Parathyroid adenoma (tissue), 2 donors: ENCODE data around the gene PMFBP1.

Experiments
- H2AFZ ChIP-seq: fragments of 300-600 bp; sonication (generic); one replicate; pipeline ENCODE4 v1.7.0; 2017; ENCODE audit warnings: antibody characterized with exemption, mild to moderate bottlenecking
- H3K27ac ChIP-seq: fragments of 300-600 bp; sonication (generic); one replicate; pipeline ENCODE4 v1.7.0; 2017
- H3K27me3 ChIP-seq: fragments of 300-600 bp; sonication (generic); one replicate; pipeline ENCODE4 v1.7.0; 2017; ENCODE audit warnings: low read length; ENCODE audit not compliant: control insufficient read depth, insufficient read depth
- H3K36me3 ChIP-seq: fragments of 300-600 bp; sonication (generic); one replicate; pipeline ENCODE4 v1.7.0; 2017; ENCODE audit warnings: low read length; ENCODE audit not compliant: control insufficient read depth, insufficient read depth
- H3K4me1 ChIP-seq: fragments of 300-600 bp; sonication (generic); one replicate; pipeline ENCODE4 v1.7.0; 2017; ENCODE audit warnings: control low read depth
- H3K4me2 ChIP-seq: fragments of 300-600 bp; sonication (generic); one replicate; pipeline ENCODE4 v1.7.0; 2017; ENCODE audit warnings: low read length
- H3K4me3 ChIP-seq: fragments of 300-600 bp; sonication (generic); one replicate; pipeline ENCODE4 v1.7.0; 2017; ENCODE audit warnings: low read depth, low read length
- H3K79me2 ChIP-seq: fragments of 300-600 bp; sonication (generic); one replicate; pipeline ENCODE4 v1.7.0; 2017; ENCODE audit warnings: control low read depth
- H3K9ac ChIP-seq: fragments of 300-600 bp; sonication (generic); one replicate; pipeline ENCODE4 v1.7.0; 2017; ENCODE audit warnings: mild to moderate bottlenecking
- H3K9me3 ChIP-seq: fragments of 300-600 bp; sonication (generic); one replicate; pipeline ENCODE4 v1.7.0; 2017; ENCODE audit warnings: low read length; ENCODE audit not compliant: control insufficient read depth
- TF ChIP-seq, protein P1 (sequence below): fragments of 300-600 bp; sonication (generic); IDR thresholded peaks from one replicate; pipeline ENCODE4 v1.7.0; 2017; ENCODE audit warnings: antibody characterized with exemption, mild to moderate bottlenecking
- donor health status: primary hyperparathyroidism.

Gene PMFBP1

GRCh38 chr16:72111657-72112451 is 60.1 kb downstream of the PMFBP1 start:
- no peak overlapping the region for H3K4me2 ChIP-seq
- H3K9me3 ChIP-seq: no peaks in the 10 kb centered on the region
- no peak overlapping the region for H3K9ac ChIP-seq
- no peaks in the 10 kb centered on the region for H3K4me1 ChIP-seq
- TF ChIP-seq, protein P1, sequence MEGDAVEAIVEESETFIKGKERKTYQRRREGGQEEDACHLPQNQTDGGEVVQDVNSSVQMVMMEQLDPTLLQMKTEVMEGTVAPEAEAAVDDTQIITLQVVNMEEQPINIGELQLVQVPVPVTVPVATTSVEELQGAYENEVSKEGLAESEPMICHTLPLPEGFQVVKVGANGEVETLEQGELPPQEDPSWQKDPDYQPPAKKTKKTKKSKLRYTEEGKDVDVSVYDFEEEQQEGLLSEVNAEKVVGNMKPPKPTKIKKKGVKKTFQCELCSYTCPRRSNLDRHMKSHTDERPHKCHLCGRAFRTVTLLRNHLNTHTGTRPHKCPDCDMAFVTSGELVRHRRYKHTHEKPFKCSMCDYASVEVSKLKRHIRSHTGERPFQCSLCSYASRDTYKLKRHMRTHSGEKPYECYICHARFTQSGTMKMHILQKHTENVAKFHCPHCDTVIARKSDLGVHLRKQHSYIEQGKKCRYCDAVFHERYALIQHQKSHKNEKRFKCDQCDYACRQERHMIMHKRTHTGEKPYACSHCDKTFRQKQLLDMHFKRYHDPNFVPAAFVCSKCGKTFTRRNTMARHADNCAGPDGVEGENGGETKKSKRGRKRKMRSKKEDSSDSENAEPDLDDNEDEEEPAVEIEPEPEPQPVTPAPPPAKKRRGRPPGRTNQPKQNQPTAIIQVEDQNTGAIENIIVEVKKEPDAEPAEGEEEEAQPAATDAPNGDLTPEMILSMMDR: no peak
- no peak overlapping the region for H3K27ac ChIP-seq
- H2AFZ ChIP-seq: no peak overlapping the region
- H3K79me2 ChIP-seq: no peaks in the 10 kb centered on the region
- no peaks in the 10 kb centered on the region for H3K27me3 ChIP-seq
- no peak overlapping the region for H3K4me3 ChIP-seq
- no peaks in the 10 kb centered on the region for H3K36me3 ChIP-seq

DNA sequence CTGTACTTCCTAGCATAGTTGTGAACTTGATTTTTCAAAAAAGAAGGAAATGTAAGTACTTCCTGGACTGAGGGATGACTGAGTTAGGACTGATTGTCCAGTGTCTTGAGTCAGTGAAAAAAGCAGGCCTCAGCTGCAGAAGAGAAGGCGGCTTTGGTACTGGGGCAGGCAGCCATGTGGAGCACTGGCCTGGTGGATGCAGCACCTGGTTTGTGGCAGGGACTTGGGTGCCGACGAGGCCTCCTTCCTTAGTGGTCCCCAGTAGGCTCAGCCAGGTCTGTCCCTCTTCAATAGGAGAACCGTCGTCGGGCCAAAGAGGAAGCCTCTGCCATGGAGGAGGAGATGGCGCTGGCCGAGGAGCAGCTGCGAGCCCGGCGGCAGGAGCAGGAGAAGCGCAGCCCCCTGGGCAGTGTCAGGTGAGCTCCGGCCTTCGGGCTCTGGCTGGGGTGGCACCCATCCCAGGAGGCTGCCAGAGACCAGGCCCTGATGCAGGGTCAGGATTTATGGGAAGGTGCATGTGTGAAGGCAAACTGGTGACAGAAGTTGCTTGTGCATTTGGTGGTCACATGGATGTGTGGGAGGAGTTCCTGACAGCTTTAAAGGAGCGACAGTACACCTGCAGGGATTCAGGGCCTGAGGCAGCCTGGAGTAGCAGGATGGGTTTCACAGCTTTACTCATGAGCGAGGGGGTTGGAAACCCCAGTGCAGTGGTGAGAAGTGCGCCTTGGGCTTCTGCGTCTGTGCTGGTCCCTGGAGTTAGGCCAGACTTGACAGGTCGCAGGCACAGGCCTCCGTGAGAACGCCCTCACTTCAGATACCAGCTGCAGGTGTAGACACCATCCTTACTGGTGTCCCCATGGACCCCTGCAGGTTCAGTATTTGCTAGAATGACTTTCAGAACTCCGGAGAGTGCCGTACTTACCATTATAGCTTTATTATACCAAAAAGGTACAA is 61.0 kb downstream of the PMFBP1 start:
- H3K9ac ChIP-seq: no peak overlapping the region
- H3K9me3 ChIP-seq: no peaks in the 10 kb centered on the region
- TF ChIP-seq, protein P1: no peak
- H3K27ac ChIP-seq: no peak overlapping the region
- H3K4me1 ChIP-seq: no peaks in the 10 kb centered on the region
- no peak overlapping the region for H2AFZ ChIP-seq
- no peak overlapping the region for H3K4me3 ChIP-seq
- no peaks in the 10 kb centered on the region for H3K36me3 ChIP-seq
- no peak overlapping the region for H3K4me2 ChIP-seq
- no peaks in the 10 kb centered on the region for H3K79me2 ChIP-seq
- no peaks in the 10 kb centered on the region for H3K27me3 ChIP-seq

DNA sequence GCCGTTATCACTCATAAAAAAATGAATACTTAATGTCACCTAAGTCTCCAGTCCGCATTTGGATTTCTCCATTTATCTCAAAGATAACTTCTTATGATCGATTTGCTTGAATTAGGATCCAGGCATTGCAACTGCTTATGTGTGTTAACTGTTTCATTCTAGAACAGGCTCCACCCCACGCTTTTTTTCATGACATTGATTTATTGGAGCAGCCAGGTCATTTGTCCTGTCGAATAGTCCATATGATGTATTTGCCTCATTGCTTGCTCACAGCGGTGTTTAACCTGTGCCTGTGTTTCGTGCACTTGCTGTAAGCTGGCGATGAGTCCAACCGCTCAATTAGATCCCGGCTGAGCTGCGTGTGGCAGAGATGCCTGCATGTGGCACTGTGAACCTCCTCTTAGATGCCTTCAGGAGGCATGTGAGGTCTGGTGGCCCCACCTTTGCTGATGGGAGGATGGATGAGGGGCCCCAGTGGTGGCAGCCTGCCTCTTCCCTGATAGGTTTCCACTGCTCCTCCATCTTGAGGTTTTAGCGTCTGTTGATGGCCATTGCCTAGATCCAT is 61.9 kb downstream of the PMFBP1 start:
- Histone ChIP-seq H3K4me1 (no peaks in the 10 kb centered on the region), H3K9ac (no peak overlapping the region), H3K79me2 (no peaks in the 10 kb centered on the region), H3K4me3 (no peak overlapping the region), H3K27ac (no peak overlapping the region), H2AFZ (no peak overlapping the region), H3K27me3 (no peaks in the 10 kb centered on the region), H3K4me2 (no peak overlapping the region), H3K36me3 (no peaks in the 10 kb centered on the region), H3K9me3 (no peaks in the 10 kb centered on the region)
- TF ChIP-seq, protein P1: no peak

DNA sequence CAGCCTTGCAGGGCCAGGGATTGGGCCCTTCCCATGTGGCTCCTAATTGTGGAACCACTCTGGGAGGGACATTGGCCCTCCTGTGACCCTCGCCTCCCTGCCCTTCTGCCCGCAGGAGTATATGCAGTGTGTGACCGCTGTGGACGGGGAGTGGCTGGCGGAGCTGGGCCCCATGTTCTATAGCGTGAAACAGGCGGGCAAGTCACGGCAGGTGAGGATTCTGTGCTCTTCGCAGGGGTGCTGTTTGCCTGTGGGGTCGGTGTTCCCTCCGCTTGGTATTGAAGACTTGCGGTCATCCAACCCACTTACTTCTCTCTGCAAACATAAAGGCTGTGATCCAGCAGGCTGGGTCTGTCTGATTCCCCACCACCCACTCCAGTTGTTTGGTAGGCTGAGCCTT is 62.7 kb downstream of the PMFBP1 start:
- H3K36me3 ChIP-seq: no peaks in the 10 kb centered on the region
- no peaks in the 10 kb centered on the region for H3K9me3 ChIP-seq
- H3K27me3 ChIP-seq: no peaks in the 10 kb centered on the region
- no peak overlapping the region for H3K4me3 ChIP-seq
- no peak overlapping the region for H2AFZ ChIP-seq
- TF ChIP-seq, protein P1: no peak
- no peaks in the 10 kb centered on the region for H3K4me1 ChIP-seq
- no peak overlapping the region for H3K4me2 ChIP-seq
- no peak overlapping the region for H3K27ac ChIP-seq
- H3K9ac ChIP-seq: no peak overlapping the region
- H3K79me2 ChIP-seq: no peaks in the 10 kb centered on the region
